Measurements from ENCODE around the gene HPSE2. TPM values are rescaled to one million over a fixed set of nuclear protein-coding genes. Genes with fewer than 3 reads are reported as not detected.

The HPSE2 gene
- total RNA-seq, 2 donors from 2014 or later: 0.76 to 2.8 TPM

GRCh38 chr10:98446661-98447221 lies 788.9 kb downstream of the HPSE2 start, which contains the start of gene HPS1:
Gene HPS1 (minus strand): TSS chr10:98446935. CDS start chr10:98443240, 3,695 bp downstream.
- intact Hi-C loops (cut with DNase I, micrococcal nuclease): no loop called here
- DNase-seq (peak; percentile 70 to 90), ATAC-seq (peak; percentile 95)

GRCh38 chr10:98446151-98446660 lies 789.4 kb downstream of the HPSE2 start:
- ATAC-seq: peak; percentile 57
- peak in 1 of 2 donors; percentile 66 for DNase-seq
- intact Hi-C loops (cut with DNase I, micrococcal nuclease): no loop called here

GRCh38 chr10:98445200-98445812 lies 790.3 kb downstream of the HPSE2 start:
- no peak for DNase-seq
- intact Hi-C loops (cut with DNase I, micrococcal nuclease): no loop called here

GRCh38 chr10:98444314-98445006 lies 791.2 kb downstream of the HPSE2 start:
- ATAC-seq: no peak
- intact Hi-C loops (cut with DNase I, micrococcal nuclease): no loop called here
- DNase-seq: no peak

More at GRCh38 chr10:98445200-98445812, 790.3 kb downstream of the HPSE2 start:
- no peak for ATAC-seq

GRCh38 chr10:98438715-98439114 lies 796.9 kb downstream of the HPSE2 start:
- DNase-seq (no peak), ATAC-seq (no peak)
- intact Hi-C loops (cut with DNase I, micrococcal nuclease): no loop called here

GRCh38 chr10:98436704-98437103 lies 798.9 kb downstream of the HPSE2 start:
- ATAC-seq: no peak
- intact Hi-C loops (cut with DNase I, micrococcal nuclease): no loop called here
- no peak for DNase-seq

- no peak for DNase-seq
- intact Hi-C loops (cut with DNase I, micrococcal nuclease): no loop called here
- ATAC-seq: no peak
These were observed 800.5 kb downstream of the HPSE2 start for GRCh38 chr10:98435178-98435577.

GRCh38 chr10:98433881-98434732 lies 801.5 kb downstream of the HPSE2 start:
- DNase-seq (no peak), ATAC-seq (no peak)
- intact Hi-C loops (cut with DNase I, micrococcal nuclease): no loop called here

- intact Hi-C loops (cut with DNase I, micrococcal nuclease): no loop called here
- ATAC-seq (no peak), DNase-seq (no peak)
These were observed 802.3 kb downstream of the HPSE2 start for GRCh38 chr10:98433371-98433770.

GRCh38 chr10:98432330-98432729 lies 803.3 kb downstream of the HPSE2 start:
- ATAC-seq (no peak), DNase-seq (no peak)
- intact Hi-C loops (cut with DNase I, micrococcal nuclease): no loop called here

GRCh38 chr10:98431016-98431415 lies 804.6 kb downstream of the HPSE2 start:
- ATAC-seq (no peak), DNase-seq (no peak)
- intact Hi-C loops (cut with DNase I, micrococcal nuclease): no loop called here

- ATAC-seq (no peak), DNase-seq (no peak)
- intact Hi-C loops (cut with DNase I, micrococcal nuclease): no loop called here
These were observed 805.2 kb downstream of the HPSE2 start for GRCh38 chr10:98430427-98430826.

GRCh38 chr10:98429320-98430072 lies 806.2 kb downstream of the HPSE2 start:
- ATAC-seq (no peak), DNase-seq (no peak)
- intact Hi-C loops (cut with DNase I, micrococcal nuclease): no loop called here

- ATAC-seq: no peak
- no peak for DNase-seq
- intact Hi-C loops (cut with DNase I, micrococcal nuclease): no loop called here
These were observed 808.6 kb downstream of the HPSE2 start for GRCh38 chr10:98427011-98427515.

- DNase-seq: peak in 1 of 2 donors; percentile 46
- intact Hi-C loops (cut with DNase I, micrococcal nuclease): no loop called here
- ATAC-seq: peak; percentile 80
These were observed 809.9 kb downstream of the HPSE2 start for GRCh38 chr10:98425511-98426352.

GRCh38 chr10:98424295-98425254 lies 811.1 kb downstream of the HPSE2 start:
- intact Hi-C loops (cut with DNase I, micrococcal nuclease): no loop called here
- no peak for ATAC-seq
- DNase-seq: no peak
